Measurements from ENCODE around the gene KREMEN1.
A peak's percentile ranks its signal among the peaks of the same experiment; 100 is the strongest.

The KREMEN1 gene

GRCh38 chr22:29154364-29155048, 81.7 kb downstream of the KREMEN1 start:
- peak; percentile 75 for DNase-seq

DNA sequence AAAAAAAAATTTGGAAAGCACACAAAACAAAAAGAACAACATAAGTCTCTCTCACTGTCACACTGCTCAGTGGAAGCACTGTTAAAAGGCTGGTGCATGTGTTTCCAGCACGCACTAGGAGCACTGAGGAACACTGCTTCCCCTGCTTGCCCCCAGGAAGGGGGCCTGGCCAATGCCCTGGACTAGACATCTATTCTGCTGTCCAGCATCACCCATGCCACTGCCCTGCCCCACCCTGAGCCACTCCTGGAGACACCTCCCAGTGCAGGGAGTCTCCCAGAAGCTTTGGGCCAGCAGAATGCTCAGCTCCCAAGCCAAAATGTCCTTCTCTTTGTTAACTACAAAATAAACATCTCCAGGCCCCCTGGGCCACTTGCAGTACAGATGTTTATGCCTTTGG, 83.1 kb downstream of the KREMEN1 start:
- DNase-seq: no peak

DNA sequence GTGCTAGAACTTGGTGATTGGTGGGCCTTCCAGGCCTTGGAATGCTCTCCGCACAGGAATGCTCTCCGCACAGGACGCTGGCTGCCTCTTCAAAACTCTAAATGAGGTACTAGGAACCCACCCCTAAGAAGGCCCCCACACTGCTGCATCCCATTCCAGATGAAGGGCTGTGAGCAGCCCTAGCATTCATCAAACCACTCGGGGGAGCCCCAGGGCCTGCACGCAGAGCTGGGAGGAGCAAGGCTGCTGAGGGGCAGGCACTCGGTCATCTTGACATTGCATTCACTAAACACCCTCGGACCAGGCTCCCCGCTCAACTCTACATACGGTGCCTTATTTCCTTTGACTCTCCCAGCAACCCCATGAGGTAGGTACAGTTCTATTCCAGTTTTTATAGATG, 83.7 kb downstream of the KREMEN1 start:
- DNase-seq: no peak

GRCh38 chr22:29157759-29158535, 85.1 kb downstream of the KREMEN1 start:
- no peak for DNase-seq

GRCh38 chr22:29158546-29158945, 85.7 kb downstream of the KREMEN1 start:
- DNase-seq: no peak

DNA sequence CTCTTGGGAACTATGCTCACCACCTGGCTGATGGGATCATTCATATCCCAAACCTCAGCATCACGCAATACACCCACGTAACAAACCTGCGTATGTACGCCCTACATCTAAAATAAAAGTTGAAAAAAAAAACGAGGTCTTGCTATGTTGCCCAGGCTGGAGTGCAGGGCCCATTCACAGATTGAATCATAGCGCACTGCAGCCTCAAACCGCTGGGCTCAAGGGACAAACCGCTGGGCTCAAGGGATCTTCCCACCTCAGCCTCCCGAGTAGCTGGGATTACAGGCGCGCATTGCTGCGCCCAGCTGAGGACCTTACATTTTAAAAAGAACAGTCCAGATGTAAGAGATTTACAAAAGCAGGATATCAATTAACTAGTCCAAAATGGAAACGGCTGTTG, 91.0 kb downstream of the KREMEN1 start:
- DNase-seq: no peak

DNA sequence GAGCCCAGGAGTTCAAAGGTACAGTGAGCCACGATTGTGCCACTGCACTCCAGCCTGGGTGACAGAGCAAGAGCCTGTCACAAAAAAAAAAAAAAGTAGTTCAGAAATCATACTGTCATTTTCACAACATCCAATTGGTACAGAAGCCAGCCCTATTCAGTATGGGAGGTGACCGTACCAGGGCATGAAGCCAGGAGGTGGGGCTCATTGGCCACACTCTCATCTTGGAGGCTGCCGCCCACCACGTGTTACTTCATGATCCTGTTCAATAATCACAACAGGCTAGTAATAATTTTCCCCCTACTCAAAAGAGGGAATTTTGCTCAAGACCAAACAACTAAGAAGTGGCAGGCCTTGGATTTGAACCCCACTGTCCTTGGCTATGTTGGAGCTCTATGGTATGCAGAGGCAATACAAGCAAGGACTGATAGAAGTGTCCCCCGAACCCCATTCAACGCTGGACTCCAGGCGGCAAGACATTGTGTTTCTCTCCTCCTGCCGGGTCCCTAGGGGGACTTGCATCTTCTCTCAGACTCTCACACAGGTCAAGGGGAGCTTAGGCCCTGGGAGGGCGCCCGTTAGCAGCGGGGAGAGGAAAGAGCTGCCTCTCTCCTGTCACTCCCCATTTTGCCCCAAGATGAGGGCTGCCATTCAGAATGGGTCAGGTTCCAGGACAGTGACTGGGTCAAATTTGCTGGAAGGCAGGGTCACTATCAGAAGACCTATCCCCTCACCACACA, 92.7 kb downstream of the KREMEN1 start:
- DNase-seq: no peak

GRCh38 chr22:29166180-29166579, 93.3 kb downstream of the KREMEN1 start:
- no peak for DNase-seq

DNA sequence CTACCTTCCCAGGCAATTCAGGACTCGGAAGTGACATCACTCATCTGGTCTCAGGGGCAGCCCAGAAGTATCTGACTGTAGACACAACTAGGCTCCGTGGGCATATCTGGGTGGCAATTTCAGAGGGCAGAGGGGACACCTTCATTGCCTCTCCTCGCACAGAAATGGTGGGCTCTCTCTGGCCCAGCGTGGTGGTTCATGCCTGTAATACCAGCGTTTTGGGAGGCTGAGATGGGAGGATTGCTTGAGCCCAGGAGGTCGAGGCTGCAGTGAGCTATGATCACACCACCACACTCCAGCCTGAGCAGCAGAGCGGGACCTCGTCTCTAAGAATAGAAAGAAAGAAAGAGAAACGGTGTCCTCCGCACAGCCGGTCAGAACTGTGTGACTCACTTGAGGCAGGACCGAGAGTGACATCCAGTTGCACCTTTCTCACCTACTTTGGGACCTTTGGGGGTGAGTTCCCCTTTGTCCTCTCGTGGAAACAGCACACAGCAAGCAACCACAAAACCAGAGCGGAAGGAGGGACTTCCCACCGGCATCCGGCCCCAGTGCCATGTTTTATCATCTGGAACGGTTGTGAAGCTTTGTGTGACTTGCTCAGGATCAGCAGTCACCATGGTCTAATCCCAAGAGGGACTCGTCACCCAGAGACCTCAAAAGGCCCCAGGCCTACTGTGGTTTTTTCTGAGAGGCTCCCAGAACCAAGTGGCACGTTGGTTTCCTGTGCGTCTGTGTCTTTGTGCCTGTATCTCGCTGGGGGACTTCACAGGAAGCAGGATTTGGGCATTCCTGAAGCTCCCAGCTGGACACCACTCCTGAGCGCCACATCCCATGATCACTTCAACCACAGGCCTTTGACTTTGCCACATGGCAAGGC, 94.4 kb downstream of the KREMEN1 start:
- DNase-seq: peak; percentile 87

GRCh38 chr22:29171721-29172120, 98.9 kb downstream of the KREMEN1 start:
- no peak for DNase-seq

GRCh38 chr22:29172216-29172615, 99.4 kb downstream of the KREMEN1 start:
- no peak for DNase-seq

GRCh38 chr22:29175312-29175835, 102.5 kb downstream of the KREMEN1 start:
- no peak for DNase-seq

- DNase-seq: no peak
Observed at GRCh38 chr22:29183971-29184848, 111.4 kb downstream of the KREMEN1 start.

GRCh38 chr22:29184849-29185490, 112.1 kb downstream of the KREMEN1 start:
- DNase-seq: no peak

- no peak for DNase-seq
Observed at GRCh38 chr22:29186302-29186701, 113.5 kb downstream of the KREMEN1 start.

DNA sequence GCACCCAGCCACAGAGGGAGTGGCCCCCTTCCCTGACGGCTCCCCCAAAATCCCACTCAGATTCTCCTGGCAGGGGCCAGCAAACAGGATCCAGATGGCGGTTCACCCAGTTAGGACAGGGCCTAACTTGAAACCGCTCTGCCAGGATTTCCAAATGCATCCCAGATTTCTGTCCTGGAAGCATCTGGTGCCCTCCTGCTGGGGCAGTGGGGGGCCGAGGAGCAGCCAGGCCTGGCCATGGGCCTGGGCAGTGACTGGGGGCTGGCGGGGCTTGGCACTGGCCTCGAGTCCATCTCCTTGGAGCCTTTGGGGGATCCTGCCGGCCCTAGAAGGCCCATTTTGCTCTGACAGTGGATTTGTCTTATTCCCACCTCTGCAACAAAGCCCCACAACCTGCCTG, 115.0 kb downstream of the KREMEN1 start:
- DNase-seq: no peak

DNA sequence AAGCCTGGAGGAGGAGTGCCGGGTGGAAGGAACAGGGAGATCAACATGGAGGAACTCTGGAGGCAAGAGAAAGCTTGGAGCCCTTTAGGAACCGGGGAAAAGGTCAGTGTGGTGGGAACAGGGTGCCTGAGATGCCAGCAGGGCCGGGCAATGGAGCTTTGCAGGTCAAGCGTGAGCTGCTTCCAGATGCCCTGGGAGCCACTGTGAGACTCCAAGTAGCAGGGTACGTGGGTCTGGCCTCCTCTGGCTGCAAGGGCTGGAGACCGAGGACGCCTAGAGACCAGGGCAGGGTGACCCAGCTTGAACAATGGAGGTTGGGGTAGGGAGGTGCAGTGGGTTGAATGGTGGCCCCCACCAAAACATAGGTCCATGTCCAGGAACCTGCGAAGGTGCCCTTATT, 117.2 kb downstream of the KREMEN1 start:
- no peak for DNase-seq

GRCh38 chr22:29190918-29191317, 118.1 kb downstream of the KREMEN1 start:
- no peak for DNase-seq

DNA sequence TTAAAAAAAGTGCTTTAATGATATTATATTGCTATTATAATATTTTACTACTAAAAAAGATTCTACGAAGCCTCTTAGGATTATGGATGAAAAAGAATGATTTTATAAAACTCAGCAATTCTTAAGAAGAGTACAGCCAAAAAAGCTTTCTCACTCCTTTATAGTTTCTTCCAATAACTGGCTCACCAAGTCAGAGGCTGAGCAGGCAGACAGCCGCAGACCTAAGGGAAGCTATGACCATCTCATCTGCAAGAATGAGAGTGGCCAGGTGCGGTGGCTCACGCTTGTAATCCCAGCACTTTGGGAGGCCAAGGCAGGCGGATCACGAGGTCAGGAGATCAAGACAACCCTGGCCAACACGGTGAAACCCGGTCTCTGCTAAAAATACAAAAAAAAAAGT, 120.2 kb downstream of the KREMEN1 start:
- DNase-seq: no peak

GRCh38 chr22:29194184-29194583, 121.3 kb downstream of the KREMEN1 start:
- DNase-seq: no peak

Data from activated CD4-positive, alpha-beta T cell treated with anti-CD3 and anti-CD28 coated beads, Interleukin-2, amount 50 U/mL, for 16 hours (primary cell).